Endothelial cell of umbilical vein (primary cell): ENCODE measurements around the gene DLGAP1. TPM values are rescaled to one million over a fixed set of nuclear protein-coding genes. Genes with fewer than 3 reads are reported as not detected.

Experiments used
- BruUV-seq: library from RNA; stranded (reverse); fragments of 400-500 nt; replicated peaks from 2 replicates; lab custom pipeline; 2021; lab: Mats Ljungman, UMichigan
- CTCF ChIA-PET: fragments of 300-600, 350-600 bp; sonication (Branson Sonifier 250); formaldehyde crosslinking; loops from one replicate; lab custom pipeline; 2021; ENCODE audit warnings: antibody characterized with exemption, inconsistent platforms; lab: Charles Lee
- POLR2A ChIA-PET: fragments of 300-600, 350-600 bp; sonication (Branson Sonifier 250); formaldehyde crosslinking; loops from one replicate; lab custom pipeline; 2021; ENCODE audit warnings: antibody characterized with exemption, inconsistent platforms; lab: Charles Lee
- DNase-seq: peaks from one replicate; pipeline ENCODE4 v3.0.0-alpha.2; 2011; ENCODE audit warnings: low read depth, low spot score
- FAIRE-seq: peaks from 2 replicates; lab custom pipeline; 2011; peaks lifted over from hg19 to GRCh38; lab: Jason Lieb, UNC
- H2AFZ ChIP-seq: 2 replicates; pipeline ENCODE4 v1.6.0; 2012; ENCODE audit warnings: low read depth, low read length, control low read depth, inconsistent platforms
- H3K27ac ChIP-seq: 2 replicates; pipeline ENCODE4 v1.5.1; 2011; ENCODE audit warnings: low read depth, mild to moderate bottlenecking, control low read depth, low read length, moderate library complexity; ENCODE audit not compliant: insufficient read depth
- H3K27me3 ChIP-seq, 2 experiments: 2 replicates each; pipeline versions ENCODE4 v1.6.0 to v1.6.1; 2011; ENCODE audit warnings: low read length in 2 of 2, mixed read lengths in 1 of 2; ENCODE audit not compliant: control insufficient read depth in 2 of 2, insufficient read depth in 2 of 2
- H3K36me3 ChIP-seq, 2 experiments: 2 replicates in 1 of 2; 3 replicates in 1 of 2; pipeline ENCODE4 v1.5.1; 2011; ENCODE audit warnings: low read length in 2 of 2, mild to moderate bottlenecking in 1 of 2, moderate library complexity in 1 of 2; ENCODE audit not compliant: control insufficient read depth in 2 of 2, insufficient read depth in 2 of 2; ENCODE audit errors: extremely low read depth in 1 of 2
- H3K4me1 ChIP-seq: 3 replicates; pipeline ENCODE4 v1.5.1; 2011; ENCODE audit warnings: mild to moderate bottlenecking, low read length; ENCODE audit not compliant: control insufficient read depth, insufficient read depth; ENCODE audit errors: extremely low read depth
- H3K4me2 ChIP-seq: 2 replicates; pipeline ENCODE4 v1.6.1; 2011; ENCODE audit warnings: low read length, control low read depth, mixed read lengths; ENCODE audit not compliant: insufficient read depth
- H3K4me3 ChIP-seq, 3 experiments: fragments of 200-600 bp in 1 of 3; sonication (generic), shearing (Covaris generic) in 1 of 3; replicated peaks in 1 of 3; 2 replicates each; pipeline ENCODE4 v1.5.1; 2011 to 2016; ENCODE audit warnings: control low read depth in 3 of 3, low read length in 3 of 3, mild to moderate bottlenecking in 2 of 3, inconsistent platforms in 1 of 3, low read depth in 1 of 3, moderate library complexity in 1 of 3; ENCODE audit not compliant: insufficient read depth in 1 of 3
- H3K79me2 ChIP-seq: 2 replicates; pipeline ENCODE4 v1.6.0; 2012; ENCODE audit warnings: low read length, inconsistent platforms; ENCODE audit not compliant: control insufficient read depth, insufficient read depth
- H3K9ac ChIP-seq: replicated peaks from 2 replicates; pipeline ENCODE3; 2011; ENCODE audit warnings: low read length, control low read depth; ENCODE audit not compliant: insufficient read depth; ENCODE audit errors: extremely low read depth
- H3K9me1 ChIP-seq: replicated peaks from 3 replicates; pipeline ENCODE4 v1.6.0; 2011; ENCODE audit warnings: mild to moderate bottlenecking, low read length; ENCODE audit not compliant: control insufficient read depth, insufficient read depth; ENCODE audit errors: extremely low read depth
- H3K9me3 ChIP-seq: replicated peaks from 2 replicates; pipeline ENCODE4 v1.5.1; 2012; ENCODE audit warnings: low read length, inconsistent platforms; ENCODE audit not compliant: control insufficient read depth, insufficient read depth
- H4K20me1 ChIP-seq: replicated peaks from 2 replicates; pipeline ENCODE3; 2011; ENCODE audit warnings: mild to moderate bottlenecking, low read length; ENCODE audit not compliant: control insufficient read depth, insufficient read depth; ENCODE audit errors: extremely low read depth
- CTCF ChIP-seq, 2 donors: IDR thresholded peaks; 1 replicate in 1 of 2; 2 replicates in 1 of 2; pipeline ENCODE4 v1.5.1; 2011; ENCODE audit warnings: low read length in 2 of 2, mild to moderate bottlenecking in 2 of 2, moderate library complexity in 2 of 2, control low read depth in 1 of 2, inconsistent platforms in 1 of 2, low read depth in 1 of 2; ENCODE audit not compliant: insufficient read depth in 1 of 2; ENCODE audit errors: extremely low read depth in 1 of 2
- EZH2 ChIP-seq: IDR thresholded peaks from 2 replicates; pipeline ENCODE4 v1.6.1; 2012; ENCODE audit warnings: borderline replicate concordance, low read depth, mild to moderate bottlenecking, moderate library complexity, low read length, inconsistent platforms; ENCODE audit not compliant: severe bottlenecking
- FOS ChIP-seq: IDR thresholded peaks from 2 replicates; pipeline ENCODE4 v1.6.1; 2011; ENCODE audit warnings: mild to moderate bottlenecking, low read length, moderate library complexity, borderline replicate concordance; ENCODE audit not compliant: insufficient read depth
- GATA2 ChIP-seq: IDR thresholded peaks from 2 replicates; pipeline ENCODE4 v1.7.0; 2011; ENCODE audit warnings: low read depth, mild to moderate bottlenecking, moderate library complexity, mixed read lengths, low read length; ENCODE audit not compliant: insufficient read length, insufficient read depth
- JUN ChIP-seq: IDR thresholded peaks from 2 replicates; pipeline ENCODE4 v1.6.1; 2011; ENCODE audit warnings: borderline replicate concordance, low read depth; ENCODE audit not compliant: insufficient read length, insufficient read depth
- MAX ChIP-seq: IDR thresholded peaks from 2 replicates; pipeline ENCODE4 v1.6.1; 2011; ENCODE audit not compliant: insufficient read depth, insufficient read length
- MYC ChIP-seq: IDR thresholded peaks from one replicate; pipeline ENCODE4 v1.6.1; 2011; ENCODE audit warnings: mild to moderate bottlenecking, low read depth, low read length
- POLR2A ChIP-seq: IDR thresholded peaks from 2 replicates; pipeline ENCODE4 v1.6.1; 2012; ENCODE audit warnings: low read depth, mild to moderate bottlenecking, control low read depth, low read length
- POLR2AphosphoS5 ChIP-seq: IDR thresholded peaks from 2 replicates; pipeline ENCODE4 v1.6.1; 2012; ENCODE audit warnings: low read depth, mild to moderate bottlenecking, control low read depth, low read length, moderate library complexity; ENCODE audit not compliant: insufficient read depth
- dilution Hi-C: fragments of 300-500 bp; cut with MboI; formaldehyde crosslinking; loops from one replicate; pipeline ENCODE4 v1.15.0; 2019; ENCODE audit warnings: low sequenced_read_pairs; ENCODE audit not compliant: extremely low pct_ligation_motif_present
- intact Hi-C: fragments of 100-400 bp; cut with micrococcal nuclease; formaldehyde crosslinking; loops from one replicate; pipeline ENCODE4 v1.10.0; 2022
- polyA plus RNA-seq, 4 experiments: library from polyadenylated mRNA; depleted of rRNA in 3 of 4; stranded (reverse) in 3 of 4; unstranded in 1 of 4; fragments of >200 nt; gene quantifications; 2 replicates each; pipeline versions ENCODE4 v1.2.1 to v1.2.3, GENCODE V29; 2011 to 2012; ENCODE audit warnings: missing spikeins in 1 of 4
- total RNA-seq: library from RNA; stranded (reverse); gene quantifications from 2 replicates; pipeline ENCODE4 v1.2.3, GENCODE V29; 2021

The DLGAP1 gene
- total and polyA plus RNA-seq, 2 donors (not counting 3 experiments of a cell fraction or from before 2014, with no cell fraction given): 0.04 TPM; not detected in 1

- Histone ChIP-seq H3K4me2 (no peak overlapping the region), H3K27ac (no peak overlapping the region), H3K9me3 (no peaks in the 10 kb centered on the region), H3K27me3 (no peaks in the 10 kb centered on the region), H3K4me1 (peaks cover 10% of the 10 kb centered on the region), H3K79me2 (no peaks in the 10 kb centered on the region), H3K36me3 (no peaks in the 10 kb centered on the region), H3K9ac (no peak overlapping the region), H2AFZ (no peak overlapping the region), H3K9me1 (no peaks in the 10 kb centered on the region), H4K20me1 (no peaks in the 10 kb centered on the region), H3K4me3 (no peak overlapping the region)
- no peak for DNase-seq
- no peak for TF ChIP-seq POLR2A
- TF ChIP-seq FOS: no peak
- no peak for TF ChIP-seq JUN
- TF ChIP-seq CTCF (IDR thresholded peaks at IDR 0.05; ENCODE audit: extremely low read depth in 1 of 2, insufficient read depth in 1 of 2, low read depth in 1 of 2, low read length in 2 of 2): no peak
- TF ChIP-seq POLR2AphosphoS5: no peak
- TF ChIP-seq EZH2: no peak
- TF ChIP-seq MAX: no peak
- no peak for TF ChIP-seq MYC
- no peak for TF ChIP-seq GATA2
- BruUV-seq: no TSS peak
- intact Hi-C loops: loop anchor here (2.0 kb wide), 1 partner anchor 135 kb away; no protein-coding TSS in a partner anchor
- FAIRE-seq: no peak
- CTCF ChIA-PET: interaction anchor here (0.9 to 3.7 kb wide), 3 partner anchors 82 to 131 kb away, joined by 3 to 53 read pairs (median 42); no protein-coding TSS in a partner anchor
- POLR2A ChIA-PET: no interaction called here
- dilution Hi-C loops: no loop called here
Measured at GRCh38 chr18:3583873-3584247, 871.2 kb downstream of the DLGAP1 start.
